VCaP (cell line): Measurements from ENCODE around the gene SAMD10.

Experiments used
- H3K27ac ChIP-seq: fragments of 450-650 bp; 2 replicates; pipeline ENCODE4 v1.5.1; 2017
- TF ChIP-seq, protein P1 (sequence below): fragments of 450-650 bp; conservative IDR thresholded peaks from 2 replicates; pipeline ENCODE4 v1.5.1; 2017; ENCODE audit warnings: mild to moderate bottlenecking, moderate library complexity

Gene SAMD10

DNA sequence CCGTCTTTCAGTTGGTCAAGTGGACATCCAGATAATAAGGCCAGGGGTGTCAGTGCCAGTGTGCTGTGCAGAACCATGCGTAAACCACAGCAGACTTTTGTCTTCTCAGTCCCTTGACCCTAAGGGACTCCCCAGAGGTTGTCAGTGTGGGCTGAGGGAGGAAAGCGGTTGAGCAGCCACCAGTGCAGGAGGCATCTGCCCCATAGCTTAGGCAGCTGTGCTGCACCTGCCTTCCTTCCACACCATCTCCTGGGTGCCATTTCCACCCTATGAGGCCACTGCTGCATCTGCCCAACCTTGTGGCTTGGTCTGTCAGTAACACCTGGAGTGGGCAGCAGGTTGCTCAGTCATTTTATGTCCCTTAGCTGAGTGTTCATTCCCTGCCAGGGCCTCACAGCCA is 27.5 kb upstream of the SAMD10 start:
- H3K27ac ChIP-seq, result no peak overlapping the region
- TF ChIP-seq, protein P1, sequence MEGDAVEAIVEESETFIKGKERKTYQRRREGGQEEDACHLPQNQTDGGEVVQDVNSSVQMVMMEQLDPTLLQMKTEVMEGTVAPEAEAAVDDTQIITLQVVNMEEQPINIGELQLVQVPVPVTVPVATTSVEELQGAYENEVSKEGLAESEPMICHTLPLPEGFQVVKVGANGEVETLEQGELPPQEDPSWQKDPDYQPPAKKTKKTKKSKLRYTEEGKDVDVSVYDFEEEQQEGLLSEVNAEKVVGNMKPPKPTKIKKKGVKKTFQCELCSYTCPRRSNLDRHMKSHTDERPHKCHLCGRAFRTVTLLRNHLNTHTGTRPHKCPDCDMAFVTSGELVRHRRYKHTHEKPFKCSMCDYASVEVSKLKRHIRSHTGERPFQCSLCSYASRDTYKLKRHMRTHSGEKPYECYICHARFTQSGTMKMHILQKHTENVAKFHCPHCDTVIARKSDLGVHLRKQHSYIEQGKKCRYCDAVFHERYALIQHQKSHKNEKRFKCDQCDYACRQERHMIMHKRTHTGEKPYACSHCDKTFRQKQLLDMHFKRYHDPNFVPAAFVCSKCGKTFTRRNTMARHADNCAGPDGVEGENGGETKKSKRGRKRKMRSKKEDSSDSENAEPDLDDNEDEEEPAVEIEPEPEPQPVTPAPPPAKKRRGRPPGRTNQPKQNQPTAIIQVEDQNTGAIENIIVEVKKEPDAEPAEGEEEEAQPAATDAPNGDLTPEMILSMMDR, result no peak

DNA sequence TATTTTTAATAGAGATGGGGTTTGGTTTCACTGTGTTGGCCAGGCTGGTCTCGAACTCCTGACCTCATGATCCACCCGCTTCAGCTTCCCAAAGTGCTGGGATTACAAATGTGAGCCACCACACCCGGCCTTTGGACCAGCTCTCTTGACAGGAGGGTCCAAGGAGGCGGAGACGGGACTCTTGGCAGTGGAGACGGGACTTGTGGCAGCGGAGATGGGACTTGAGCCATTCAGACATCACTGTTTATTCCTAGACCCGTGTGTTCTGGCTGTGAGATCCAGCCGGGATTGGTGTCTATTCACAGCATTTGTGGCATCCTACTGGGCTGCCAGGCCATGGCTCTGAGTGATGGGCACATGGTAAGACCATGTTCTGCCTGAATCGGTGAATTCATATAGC is 27.0 kb upstream of the SAMD10 start:
- H3K27ac ChIP-seq, result no peak overlapping the region
- TF ChIP-seq, protein P1, result no peak

DNA sequence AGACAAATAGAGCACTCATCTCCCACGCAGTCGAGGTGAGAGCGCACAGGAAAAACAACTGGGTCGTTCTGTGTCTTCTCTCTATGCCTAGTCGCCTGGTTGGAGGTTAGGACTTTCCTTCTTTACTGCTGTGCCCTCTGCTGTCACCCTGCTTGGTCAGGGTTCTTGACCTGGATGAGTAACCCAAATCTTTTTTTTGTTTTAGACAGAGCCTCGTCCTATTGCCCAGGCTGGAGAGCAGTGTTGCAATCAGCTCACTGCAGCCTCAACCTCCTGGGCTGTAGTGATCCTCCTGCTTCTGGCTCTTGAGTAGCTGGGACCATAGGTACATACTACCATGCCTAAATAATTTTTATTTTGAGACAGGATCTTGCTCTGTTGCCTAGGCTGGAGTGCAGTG is 26.0 kb upstream of the SAMD10 start:
- TF ChIP-seq, protein P1, result no peak
- H3K27ac ChIP-seq, result 0 out of 2 replicates have a peak overlapping the region, but pooled peaks have one; percentile 71

DNA sequence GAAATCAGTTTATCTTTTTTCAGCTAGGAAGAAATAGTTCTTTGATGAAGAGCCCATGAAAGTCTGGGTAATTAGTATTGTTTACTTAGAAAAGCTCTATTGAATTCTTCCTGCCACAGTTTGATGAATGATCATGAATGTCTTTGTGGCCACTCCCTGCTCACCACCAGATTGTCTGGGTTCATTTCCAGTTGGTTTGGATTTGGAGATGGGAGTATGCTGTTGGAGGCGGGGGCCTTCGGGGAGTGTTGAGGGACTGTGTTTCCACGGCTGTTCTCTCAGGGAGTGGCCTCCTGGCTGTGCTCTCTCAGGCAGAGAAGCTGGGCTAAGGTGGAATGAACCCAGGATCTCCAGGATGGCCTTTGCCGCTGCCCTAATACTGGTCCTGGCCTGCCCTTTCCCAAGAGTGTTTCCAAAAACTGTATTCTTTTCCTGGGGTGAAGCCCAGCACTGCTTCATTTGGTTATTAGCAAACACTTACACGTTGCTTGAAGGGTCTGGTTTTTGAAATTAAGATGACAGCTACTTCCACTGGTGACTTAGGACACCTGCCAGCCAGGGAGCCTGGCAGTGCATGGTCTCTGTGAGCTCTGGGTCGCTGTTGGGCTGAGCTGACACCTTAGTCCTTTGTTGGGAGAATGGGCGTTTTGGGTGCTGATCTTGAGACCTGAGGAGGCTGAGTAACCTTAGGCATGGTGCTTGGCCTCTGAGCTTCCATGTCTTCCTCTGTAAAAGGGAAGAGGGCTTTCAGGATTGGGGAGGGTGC is 24.7 kb upstream of the SAMD10 start:
- TF ChIP-seq, protein P1, result no peak
- H3K27ac ChIP-seq, result peak overlapping the region; percentile 71; the same call in 1 of the 2 replicates

DNA sequence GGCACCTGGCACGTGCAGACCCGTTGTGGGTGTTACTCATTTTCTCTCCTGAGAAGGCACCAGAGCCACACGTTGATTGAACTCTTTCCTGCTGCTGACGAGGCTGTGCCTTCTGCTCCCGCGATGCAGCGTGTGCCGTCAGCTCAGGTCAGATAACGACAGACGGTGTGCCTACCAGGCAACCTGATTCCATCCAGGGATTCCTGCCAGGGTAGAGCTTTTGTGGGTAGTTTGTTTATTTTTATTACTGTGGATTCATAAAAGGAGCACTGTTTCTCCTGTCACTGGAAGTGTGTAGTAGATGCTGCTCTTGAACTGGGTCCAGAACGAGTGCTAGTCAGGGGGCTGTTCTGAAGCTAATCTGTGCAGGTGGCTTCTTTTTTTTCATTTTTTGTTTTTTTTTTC is 22.2 kb upstream of the SAMD10 start:
- TF ChIP-seq, protein P1, result no peak
- H3K27ac ChIP-seq, result peak overlapping the region; percentile 71

DNA sequence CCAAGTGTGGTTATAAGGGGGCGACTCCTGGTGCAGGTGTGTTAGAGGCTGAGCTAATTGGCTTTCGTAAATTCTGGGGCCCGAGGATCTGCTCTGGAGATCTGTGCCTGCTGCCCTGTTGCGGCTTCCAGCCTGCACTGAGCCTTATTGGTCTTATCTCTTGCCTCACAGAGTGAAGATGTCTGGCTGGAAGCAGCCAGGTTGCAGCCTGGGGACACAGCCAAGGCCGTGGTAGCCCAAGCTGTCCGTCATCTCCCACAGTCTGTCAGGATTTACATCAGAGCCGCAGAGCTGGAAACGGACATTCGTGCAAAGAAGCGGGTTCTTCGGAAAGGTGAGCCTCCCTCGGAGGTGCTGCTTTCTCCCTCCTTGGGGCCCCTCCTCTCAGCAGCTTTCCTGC is 21.5 kb upstream of the SAMD10 start:
- H3K27ac ChIP-seq, result peak overlapping the region; percentile 71
- TF ChIP-seq, protein P1, result no peak

DNA sequence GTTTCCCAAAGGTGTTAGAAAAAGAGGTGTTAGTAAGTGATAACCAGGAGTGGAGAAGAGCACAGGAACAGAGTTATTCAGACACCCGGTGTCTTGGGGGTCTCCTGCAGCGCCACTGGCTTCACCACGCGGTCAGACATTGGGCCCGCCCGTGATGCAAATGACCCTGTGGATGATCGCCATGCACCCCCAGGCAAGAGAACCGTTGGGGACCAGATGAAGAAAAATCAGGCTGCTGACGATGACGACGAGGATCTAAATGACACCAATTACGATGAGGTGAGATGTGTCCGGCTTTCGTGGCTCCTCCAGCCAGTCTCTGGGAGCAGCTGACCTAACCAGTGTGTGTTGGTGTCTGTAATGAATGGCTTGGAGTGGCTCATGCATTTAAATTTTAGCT is 3.5 kb upstream of the SAMD10 start:
- TF ChIP-seq, protein P1, result no peak
- peak overlapping the region; percentile 100; the same call in 1 of the 2 replicates for H3K27ac ChIP-seq
